ENCODE data around the gene KIR2DL1. TPM values are rescaled to one million over a fixed set of nuclear protein-coding genes. Genes with fewer than 3 reads are reported as not detected.
"Not testable (repeated sequence)": the region's sequence is repeated elsewhere in the genome, so short reads cannot be mapped to it uniquely, and the experiment has no call there.

KIR2DL1 gene
- total and polyA plus RNA-seq, 7 donors, result 0.06 TPM; not detected in 6

DNA sequence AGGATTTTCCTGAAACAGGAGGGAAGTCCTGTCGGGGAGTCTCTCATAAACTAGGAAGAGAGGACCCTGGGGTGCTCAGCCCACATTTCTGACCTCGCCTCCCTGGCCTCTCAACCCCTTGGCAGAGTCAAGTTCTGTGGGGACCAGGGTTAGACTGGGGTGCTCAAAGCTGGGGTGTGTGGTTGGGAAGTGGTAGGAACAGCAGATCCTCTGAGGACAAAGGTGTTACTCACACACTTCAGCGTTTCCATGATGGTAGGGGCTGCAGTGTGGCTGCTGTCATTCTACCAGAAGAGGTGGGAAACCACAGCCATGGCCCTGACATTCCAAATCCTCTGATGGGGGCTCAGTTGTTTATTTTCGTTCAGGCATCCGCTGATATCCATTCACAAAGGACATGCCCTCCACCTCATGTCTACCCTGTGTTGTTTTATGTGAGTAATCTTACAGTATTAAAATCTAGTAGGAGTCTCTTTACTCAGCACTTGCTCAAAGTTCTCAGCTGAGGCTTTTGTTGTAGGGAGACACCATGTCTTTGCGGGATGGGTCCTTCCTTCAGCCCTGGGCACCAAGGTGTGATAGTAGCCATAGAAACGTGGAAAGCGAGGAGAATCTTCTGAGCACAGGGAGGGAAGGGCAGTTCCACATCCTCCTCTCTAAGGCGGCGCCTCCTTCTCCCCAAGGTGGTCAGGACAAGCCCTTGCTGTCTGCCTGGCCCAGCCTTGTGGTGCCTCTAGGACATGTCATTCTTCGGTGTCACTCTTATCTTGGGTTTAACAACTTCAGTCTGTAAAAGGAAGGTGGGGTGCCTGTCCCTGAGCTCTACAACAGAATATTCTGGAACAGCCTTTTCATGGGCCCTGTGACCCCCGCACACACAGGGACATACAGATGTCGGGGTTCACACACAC lies 29.8 kb upstream of the KIR2DL1 start:
- TF ChIP-seq EP300 (IDR thresholded peaks at IDR 0.05), result no peak
- TF ChIP-seq POLR2AphosphoS5 (IDR thresholded peaks at IDR 0.05), result no peak
- no peak for TF ChIP-seq POLR2A (IDR thresholded peaks at IDR 0.05)
- TF ChIP-seq, protein P1, sequence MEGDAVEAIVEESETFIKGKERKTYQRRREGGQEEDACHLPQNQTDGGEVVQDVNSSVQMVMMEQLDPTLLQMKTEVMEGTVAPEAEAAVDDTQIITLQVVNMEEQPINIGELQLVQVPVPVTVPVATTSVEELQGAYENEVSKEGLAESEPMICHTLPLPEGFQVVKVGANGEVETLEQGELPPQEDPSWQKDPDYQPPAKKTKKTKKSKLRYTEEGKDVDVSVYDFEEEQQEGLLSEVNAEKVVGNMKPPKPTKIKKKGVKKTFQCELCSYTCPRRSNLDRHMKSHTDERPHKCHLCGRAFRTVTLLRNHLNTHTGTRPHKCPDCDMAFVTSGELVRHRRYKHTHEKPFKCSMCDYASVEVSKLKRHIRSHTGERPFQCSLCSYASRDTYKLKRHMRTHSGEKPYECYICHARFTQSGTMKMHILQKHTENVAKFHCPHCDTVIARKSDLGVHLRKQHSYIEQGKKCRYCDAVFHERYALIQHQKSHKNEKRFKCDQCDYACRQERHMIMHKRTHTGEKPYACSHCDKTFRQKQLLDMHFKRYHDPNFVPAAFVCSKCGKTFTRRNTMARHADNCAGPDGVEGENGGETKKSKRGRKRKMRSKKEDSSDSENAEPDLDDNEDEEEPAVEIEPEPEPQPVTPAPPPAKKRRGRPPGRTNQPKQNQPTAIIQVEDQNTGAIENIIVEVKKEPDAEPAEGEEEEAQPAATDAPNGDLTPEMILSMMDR (IDR thresholded peaks at IDR 0.05), result no peak
- Histone ChIP-seq H3K27me3 (no peaks in the 10 kb centered on the region), H3K9me3 (no peaks in the 10 kb centered on the region), H3K36me3 (no peaks in the 10 kb centered on the region), H3K4me1 (no peaks in the 10 kb centered on the region), H3K27ac (no peak overlapping the region), H3K4me3 (no peak overlapping the region)
- WGBS, 2 donors, result 81 to 85% methylated on average over 13 of the region's 13 CpGs
- DNase-seq, result no peak
- intact Hi-C loops (cut with DNase I), result no loop called here

GRCh38 chr19:54741950-54742349 lies 27.6 kb upstream of the KIR2DL1 start:
- 70 to 72% methylated on average over 5 of the region's 5 CpGs for whole genome bisulfite sequencing, 2 donors
- H3K27me3 ChIP-seq; H3K27ac ChIP-seq; H3K4me3 ChIP-seq; intact Hi-C loops (cut with DNase I); DNase-seq; H3K4me1 ChIP-seq; H3K36me3 ChIP-seq; H3K9me3 ChIP-seq: not testable (repeated sequence)

DNA sequence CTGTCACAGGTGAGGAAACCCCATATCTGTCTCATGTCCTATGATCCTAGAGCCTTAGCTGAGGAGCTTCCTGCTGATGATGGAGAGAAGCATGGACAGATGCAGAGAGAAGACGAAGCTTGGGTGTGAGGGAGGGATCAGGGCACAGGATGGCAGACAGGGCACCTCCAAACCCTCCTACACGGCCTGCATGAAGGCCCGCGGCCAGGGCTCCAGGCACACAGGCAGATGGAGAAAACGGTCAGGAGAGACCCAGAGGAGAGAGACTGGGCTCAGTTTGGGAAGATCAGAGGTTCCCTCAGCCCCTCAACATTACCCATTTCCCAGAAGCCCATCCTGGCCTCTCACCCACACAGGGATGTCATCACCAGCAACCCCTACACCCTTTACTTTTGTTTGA lies 25.5 kb upstream of the KIR2DL1 start:
- intact Hi-C loops (cut with DNase I); H3K9me3 ChIP-seq; H3K36me3 ChIP-seq; DNase-seq; H3K4me1 ChIP-seq; H3K27ac ChIP-seq; H3K4me3 ChIP-seq; H3K27me3 ChIP-seq: not testable (repeated sequence)
- WGBS, 2 donors, result 73 to 79% methylated on average over 5 of the region's 5 CpGs

DNA sequence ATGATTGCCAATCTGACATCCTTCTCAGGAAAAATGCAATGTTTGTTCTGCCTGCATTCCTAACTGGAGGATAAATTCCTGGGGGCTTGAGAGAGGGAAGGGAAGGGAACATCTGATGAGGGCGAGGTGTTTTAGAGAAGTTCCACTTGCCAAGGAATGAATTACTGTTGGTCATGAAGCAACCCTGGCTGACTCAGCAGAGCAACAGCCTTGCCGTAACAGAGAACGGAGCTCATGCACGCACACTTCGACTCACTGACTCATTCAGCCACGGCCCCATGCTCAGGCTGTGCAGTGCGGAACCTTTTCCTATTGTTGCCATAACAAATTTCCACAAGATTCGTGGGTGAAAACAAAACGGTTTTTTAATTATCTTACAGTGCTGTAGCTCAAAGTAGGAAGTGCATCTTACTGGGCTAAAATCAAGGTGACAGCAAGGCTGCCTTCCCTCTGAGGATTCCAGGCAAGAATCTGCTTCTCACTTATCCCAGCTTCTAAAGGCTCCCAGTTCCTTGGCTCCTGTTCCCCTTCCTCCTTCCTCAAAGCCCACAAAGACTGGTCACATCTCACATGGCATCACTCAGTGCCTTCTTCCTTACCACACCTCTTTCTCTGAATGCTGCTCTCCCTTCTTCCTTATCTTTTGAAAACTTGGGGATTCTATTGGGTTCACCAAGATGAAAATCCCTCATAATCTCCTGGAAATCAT lies 21.8 kb upstream of the KIR2DL1 start:
- WGBS, 2 donors, result 64 to 75% methylated on average over 9 of the region's 9 CpGs
- H3K36me3 ChIP-seq; H3K4me3 ChIP-seq; DNase-seq; H3K27ac ChIP-seq; H3K4me1 ChIP-seq; H3K27me3 ChIP-seq; intact Hi-C loops (cut with DNase I); H3K9me3 ChIP-seq: not testable (repeated sequence)

DNA sequence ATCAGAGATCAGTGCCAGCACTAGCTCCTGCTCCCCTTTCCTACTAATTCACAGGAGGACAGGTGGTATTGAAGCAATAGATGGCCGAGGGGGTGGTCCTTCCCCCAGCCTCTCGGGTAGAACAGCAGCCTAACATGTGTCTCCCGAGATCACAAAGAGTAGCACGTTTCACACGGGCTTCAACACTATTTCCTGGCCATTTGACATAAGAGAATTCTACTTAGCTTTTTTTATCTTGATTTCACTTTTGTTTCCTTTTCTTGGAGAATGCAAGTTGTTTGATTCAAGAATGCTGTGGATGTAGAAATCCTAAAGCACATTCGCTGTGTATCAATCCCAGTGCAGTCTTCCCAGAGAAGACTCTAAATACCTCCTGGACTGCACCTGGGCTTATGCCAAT lies 19.3 kb upstream of the KIR2DL1 start:
- H3K9me3 ChIP-seq; H3K36me3 ChIP-seq; H3K4me3 ChIP-seq; H3K27ac ChIP-seq; intact Hi-C loops (cut with DNase I); DNase-seq; H3K4me1 ChIP-seq; H3K27me3 ChIP-seq: not testable (repeated sequence)
- WGBS, 2 donors, result 36 to 42% methylated on average over 6 of the region's 6 CpGs

- DNase-seq; H3K27me3 ChIP-seq; H3K27ac ChIP-seq; H3K9me3 ChIP-seq; H3K36me3 ChIP-seq; H3K4me3 ChIP-seq; H3K4me1 ChIP-seq; intact Hi-C loops (cut with DNase I): not testable (repeated sequence)
- 69 to 79% methylated on average over 11 of the region's 12 CpGs for WGBS, 2 donors
Observed at GRCh38 chr19:54756204-54757110, 13.1 kb upstream of the KIR2DL1 start.

- H3K9me3 ChIP-seq; H3K27ac ChIP-seq; H3K4me3 ChIP-seq; H3K36me3 ChIP-seq; intact Hi-C loops (cut with DNase I); H3K27me3 ChIP-seq; DNase-seq; H3K4me1 ChIP-seq: not testable (repeated sequence)
- 60 to 69% methylated on average over 6 of the region's 6 CpGs for WGBS, 2 donors
Observed at GRCh38 chr19:54758577-54758976, 11.0 kb upstream of the KIR2DL1 start.

DNA sequence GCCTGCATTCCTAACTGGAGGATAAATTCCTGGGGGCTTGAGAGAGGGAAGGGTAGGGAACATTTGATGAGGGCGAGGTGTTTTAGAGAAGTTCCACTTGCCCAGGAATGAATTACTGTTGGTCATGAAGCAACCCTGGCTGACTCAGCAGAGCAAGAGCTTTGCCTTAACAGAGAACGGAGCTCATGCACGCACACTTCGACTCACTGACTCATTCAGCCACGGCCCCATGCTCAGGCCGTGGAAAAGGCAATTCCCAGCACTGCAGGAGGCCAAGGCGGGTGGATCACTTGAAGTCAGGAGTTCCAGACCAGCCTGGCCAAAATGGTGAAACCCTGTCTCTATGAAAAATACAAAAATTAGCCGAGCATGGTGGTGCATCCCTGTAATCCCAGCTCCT lies 5.4 kb upstream of the KIR2DL1 start:
- H3K9me3 ChIP-seq; H3K36me3 ChIP-seq; intact Hi-C loops (cut with DNase I); H3K27ac ChIP-seq; DNase-seq; H3K27me3 ChIP-seq; H3K4me3 ChIP-seq; H3K4me1 ChIP-seq: not testable (repeated sequence)
- WGBS, 2 donors, result 75 to 81% methylated on average over 8 of the region's 8 CpGs

- H3K27me3 ChIP-seq; H3K4me1 ChIP-seq; H3K36me3 ChIP-seq; H3K9me3 ChIP-seq; H3K27ac ChIP-seq; H3K4me3 ChIP-seq; DNase-seq; intact Hi-C loops (cut with DNase I): not testable (repeated sequence)
- 77 to 81% methylated on average over 4 of the region's 4 CpGs for WGBS, 2 donors
Observed at GRCh38 chr19:54766464-54766863, 3.1 kb upstream of the KIR2DL1 start.

GRCh38 chr19:54770511-54770910 lies 918 bp downstream of the KIR2DL1 start:
- 88% methylated on average over 3 to 4 of the region's 4 CpGs for WGBS, 2 donors
- intact Hi-C loops (cut with DNase I); DNase-seq: not testable (repeated sequence)

More at GRCh38 chr19:54770511-54770910, 918 bp downstream of the KIR2DL1 start:
- H3K4me3 ChIP-seq, H3K9me3 ChIP-seq, H3K27me3 ChIP-seq, H3K4me1 ChIP-seq, H3K27ac ChIP-seq, H3K36me3 ChIP-seq: not testable (repeated sequence)
